Measurements from ENCODE around the gene FAM9A.

FAM9A gene

GRCh38 chrX:8848911-8849310, 47.7 kb upstream of the FAM9A start:
- Histone ChIP-seq H3K9me3 (replicated peaks in 1 of 2; ENCODE audit: control insufficient read depth in 2 of 2, insufficient read depth in 1 of 2, low read depth in 1 of 2, low read length in 2 of 2) (no peaks in the 10 kb centered on the region), H2BK5ac (ENCODE audit: low read length) (no peak overlapping the region), H2BK12ac (ENCODE audit: low read length) (no peak overlapping the region), H4K91ac (ENCODE audit: low read depth, low read length, poor library complexity) (no peak overlapping the region), H2AFZ (ENCODE audit: low read length) (no peak overlapping the region), H3K23ac (ENCODE audit: low read depth, low read length, poor library complexity) (no peak overlapping the region), H3K4ac (ENCODE audit: low read length) (no peak overlapping the region), H3K14ac (ENCODE audit: low read length) (no peak overlapping the region), H3K18ac (ENCODE audit: low read length) (no peak overlapping the region), H4K8ac (ENCODE audit: low read depth, low read length) (no peak overlapping the region), H3K36me3 (replicated peaks in 1 of 2; ENCODE audit: control insufficient read depth in 2 of 2, insufficient read depth in 2 of 2, low read length in 2 of 2) (no peaks in the 10 kb centered on the region), H3K4me3 (ENCODE audit: low read length in 2 of 2) (no peak overlapping the region), H3K79me1 (ENCODE audit: low read depth, low read length) (no peaks in the 10 kb centered on the region), H3K27me3 (ENCODE audit: control insufficient read depth in 3 of 3, insufficient read depth in 3 of 3, low read depth in 1 of 3, low read length in 3 of 3) (no peaks in the 10 kb centered on the region), H2BK15ac (ENCODE audit: low read length) (no peak overlapping the region), H3K4me1 (ENCODE audit: control insufficient read depth in 2 of 2, insufficient read depth in 1 of 2, low read depth in 1 of 2, low read length in 2 of 2) (no peaks in the 10 kb centered on the region), H3K9ac (ENCODE audit: low read depth, low read length, poor library complexity) (no peak overlapping the region), H3K4me2 (ENCODE audit: insufficient read depth, low read length, poor library complexity, severe bottlenecking) (no peak overlapping the region), H2AK5ac (ENCODE audit: low read depth, low read length) (no peak overlapping the region), H3K27ac (replicated peaks; ENCODE audit: low read length) (no peak overlapping the region), H2BK120ac (ENCODE audit: low read depth, low read length) (no peak overlapping the region)
- DNase-seq (ENCODE audit: low spot score): no peak
- WGBS, 2 donors (ENCODE audit: extremely low coverage in 2 of 2, insufficient read length in 2 of 2, insufficient replicate concordance in 1 of 2): no CpG with 5 or more reads among the region's 3 CpGs

- Histone ChIP-seq H3K9ac (ENCODE audit: low read depth, low read length, poor library complexity) (no peak overlapping the region), H3K4ac (ENCODE audit: low read length) (no peak overlapping the region), H2BK15ac (ENCODE audit: low read length) (no peak overlapping the region), H3K18ac (ENCODE audit: low read length) (no peak overlapping the region), H2AFZ (ENCODE audit: low read length) (no peak overlapping the region), H2AK5ac (ENCODE audit: low read depth, low read length) (no peak overlapping the region), H3K9me3 (replicated peaks in 1 of 2; ENCODE audit: control insufficient read depth in 2 of 2, insufficient read depth in 1 of 2, low read depth in 1 of 2, low read length in 2 of 2) (no peaks in the 10 kb centered on the region), H3K79me1 (ENCODE audit: low read depth, low read length) (no peaks in the 10 kb centered on the region), H3K27ac (replicated peaks; ENCODE audit: low read length) (no peak overlapping the region), H2BK12ac (ENCODE audit: low read length) (no peak overlapping the region), H2BK5ac (ENCODE audit: low read length) (no peak overlapping the region), H3K23ac (ENCODE audit: low read depth, low read length, poor library complexity) (no peak overlapping the region), H3K4me1 (ENCODE audit: control insufficient read depth in 2 of 2, insufficient read depth in 1 of 2, low read depth in 1 of 2, low read length in 2 of 2) (no peaks in the 10 kb centered on the region), H3K36me3 (replicated peaks in 1 of 2; ENCODE audit: control insufficient read depth in 2 of 2, insufficient read depth in 2 of 2, low read length in 2 of 2) (no peaks in the 10 kb centered on the region), H3K4me2 (ENCODE audit: insufficient read depth, low read length, poor library complexity, severe bottlenecking) (no peak overlapping the region), H4K8ac (ENCODE audit: low read depth, low read length) (no peak overlapping the region), H2BK120ac (ENCODE audit: low read depth, low read length) (no peak overlapping the region), H4K91ac (ENCODE audit: low read depth, low read length, poor library complexity) (no peak overlapping the region), H3K27me3 (ENCODE audit: control insufficient read depth in 3 of 3, insufficient read depth in 3 of 3, low read depth in 1 of 3, low read length in 3 of 3) (no peaks in the 10 kb centered on the region), H3K4me3 (ENCODE audit: low read length in 2 of 2) (no peak overlapping the region), H3K14ac (ENCODE audit: low read length) (no peak overlapping the region)
- DNase-seq (ENCODE audit: low spot score): no peak
- WGBS, 2 donors (ENCODE audit: extremely low coverage in 2 of 2, insufficient read length in 2 of 2, insufficient replicate concordance in 1 of 2): no CpG with 5 or more reads among the region's 3 CpGs
Measured at GRCh38 chrX:8848441-8848840, 47.3 kb upstream of the FAM9A start.

GRCh38 chrX:8847360-8847759, 46.2 kb upstream of the FAM9A start:
- H2BK5ac ChIP-seq (ENCODE audit: low read length): no peak overlapping the region
- no CpG with 5 or more reads among the region's 1 CpG for WGBS, 2 donors (ENCODE audit: extremely low coverage in 2 of 2, insufficient read length in 2 of 2, insufficient replicate concordance in 1 of 2)

GRCh38 chrX:8846266-8846665, 45.1 kb upstream of the FAM9A start:
- H3K18ac ChIP-seq (ENCODE audit: low read length): no peak overlapping the region
- no peaks in the 10 kb centered on the region for H3K36me3 ChIP-seq (replicated peaks in 1 of 2; ENCODE audit: control insufficient read depth in 2 of 2, insufficient read depth in 2 of 2, low read length in 2 of 2)
- no peak for DNase-seq (ENCODE audit: low spot score)
- no peaks in the 10 kb centered on the region for H3K27me3 ChIP-seq (ENCODE audit: control insufficient read depth in 3 of 3, insufficient read depth in 3 of 3, low read depth in 1 of 3, low read length in 3 of 3)
- no CpG with 5 or more reads among the region's 5 CpGs for WGBS, 2 donors (ENCODE audit: extremely low coverage in 2 of 2, insufficient read length in 2 of 2, insufficient replicate concordance in 1 of 2)
- no peaks in the 10 kb centered on the region for H3K4me1 ChIP-seq (ENCODE audit: control insufficient read depth in 2 of 2, insufficient read depth in 1 of 2, low read depth in 1 of 2, low read length in 2 of 2)
- H3K4ac ChIP-seq (ENCODE audit: low read length): no peak overlapping the region
- no peak overlapping the region for H2BK12ac ChIP-seq (ENCODE audit: low read length)
- H2AK5ac ChIP-seq (ENCODE audit: low read depth, low read length): no peak overlapping the region
- H3K14ac ChIP-seq (ENCODE audit: low read length): no peak overlapping the region
- no peaks in the 10 kb centered on the region for H3K79me1 ChIP-seq (ENCODE audit: low read depth, low read length)
- no peak overlapping the region for H2AFZ ChIP-seq (ENCODE audit: low read length)
- no peak overlapping the region for H3K9ac ChIP-seq (ENCODE audit: low read depth, low read length, poor library complexity)
- no peak overlapping the region for H3K4me2 ChIP-seq (ENCODE audit: insufficient read depth, low read length, poor library complexity, severe bottlenecking)
- no peak overlapping the region for H2BK5ac ChIP-seq (ENCODE audit: low read length)
- no peak overlapping the region for H2BK15ac ChIP-seq (ENCODE audit: low read length)
- no peak overlapping the region for H4K8ac ChIP-seq (ENCODE audit: low read depth, low read length)
- no peak overlapping the region for H2BK120ac ChIP-seq (ENCODE audit: low read depth, low read length)
- H3K27ac ChIP-seq (replicated peaks; ENCODE audit: low read length): no peak overlapping the region
- H4K91ac ChIP-seq (ENCODE audit: low read depth, low read length, poor library complexity): no peak overlapping the region
- H3K9me3 ChIP-seq (replicated peaks in 1 of 2; ENCODE audit: control insufficient read depth in 2 of 2, insufficient read depth in 1 of 2, low read depth in 1 of 2, low read length in 2 of 2): no peaks in the 10 kb centered on the region
- H3K4me3 ChIP-seq (ENCODE audit: low read length in 2 of 2): no peak overlapping the region
- H3K23ac ChIP-seq (ENCODE audit: low read depth, low read length, poor library complexity): no peak overlapping the region

More at GRCh38 chrX:8847360-8847759, 46.2 kb upstream of the FAM9A start:
- no peaks in the 10 kb centered on the region for H3K36me3 ChIP-seq (replicated peaks in 1 of 2; ENCODE audit: control insufficient read depth in 2 of 2, insufficient read depth in 2 of 2, low read length in 2 of 2)
- no peak overlapping the region for H3K23ac ChIP-seq (ENCODE audit: low read depth, low read length, poor library complexity)
- no peak overlapping the region for H3K18ac ChIP-seq (ENCODE audit: low read length)
- no peak overlapping the region for H2BK12ac ChIP-seq (ENCODE audit: low read length)
- no peak overlapping the region for H3K27ac ChIP-seq (replicated peaks; ENCODE audit: low read length)
- H3K4me3 ChIP-seq (ENCODE audit: low read length in 2 of 2): no peak overlapping the region
- H4K91ac ChIP-seq (ENCODE audit: low read depth, low read length, poor library complexity): no peak overlapping the region
- H3K9me3 ChIP-seq (replicated peaks in 1 of 2; ENCODE audit: control insufficient read depth in 2 of 2, insufficient read depth in 1 of 2, low read depth in 1 of 2, low read length in 2 of 2): no peaks in the 10 kb centered on the region
- no peak overlapping the region for H2AFZ ChIP-seq (ENCODE audit: low read length)
- H3K4me2 ChIP-seq (ENCODE audit: insufficient read depth, low read length, poor library complexity, severe bottlenecking): no peak overlapping the region
- no peaks in the 10 kb centered on the region for H3K4me1 ChIP-seq (ENCODE audit: control insufficient read depth in 2 of 2, insufficient read depth in 1 of 2, low read depth in 1 of 2, low read length in 2 of 2)
- no peak overlapping the region for H3K14ac ChIP-seq (ENCODE audit: low read length)
- H3K27me3 ChIP-seq (ENCODE audit: control insufficient read depth in 3 of 3, insufficient read depth in 3 of 3, low read depth in 1 of 3, low read length in 3 of 3): no peaks in the 10 kb centered on the region
- H3K4ac ChIP-seq (ENCODE audit: low read length): no peak overlapping the region
- H4K8ac ChIP-seq (ENCODE audit: low read depth, low read length): no peak overlapping the region
- no peak overlapping the region for H3K9ac ChIP-seq (ENCODE audit: low read depth, low read length, poor library complexity)
- H3K79me1 ChIP-seq (ENCODE audit: low read depth, low read length): no peaks in the 10 kb centered on the region
- no peak overlapping the region for H2AK5ac ChIP-seq (ENCODE audit: low read depth, low read length)
- DNase-seq (ENCODE audit: low spot score): no peak
- no peak overlapping the region for H2BK15ac ChIP-seq (ENCODE audit: low read length)
- no peak overlapping the region for H2BK120ac ChIP-seq (ENCODE audit: low read depth, low read length)

Measured in neuronal stem cell (in vitro differentiated cells).